H1 (cell line): ENCODE results near the gene TMEM50A. TPM values are rescaled to one million over a fixed set of nuclear protein-coding genes. Genes with fewer than 3 reads are reported as not detected.
"Not testable (repeated sequence)": the region's sequence is repeated elsewhere in the genome, so short reads cannot be mapped to it uniquely, and the experiment has no call there.

ENCODE experiments used
- CTCF ChIA-PET: fragments of 300-600 bp; sonication (Branson Sonifier 250); formaldehyde crosslinking; loops from one replicate; lab custom pipeline; 2021; ENCODE audit not compliant: partially characterized antibody; lab: Charles Lee
- POLR2A ChIA-PET: fragments of 300-600 bp; sonication (Branson Sonifier 250); formaldehyde crosslinking; loops from one replicate; lab custom pipeline; 2021; ENCODE audit warnings: inconsistent platforms; ENCODE audit not compliant: partially characterized antibody; lab: Charles Lee
- DNase-seq, 2 experiments: peaks; one replicate each; pipeline versions ENCODE4 v3.0.0 to v3.0.0-alpha.2; 2010 to 2022; ENCODE audit warnings: low spot score in 2 of 2, low read depth in 1 of 2, mixed read lengths in 1 of 2
- FAIRE-seq: peaks from 2 replicates; lab custom pipeline; 2011; peaks lifted over from hg19 to GRCh38; lab: Jason Lieb, UNC
- H2AFZ ChIP-seq: 2 replicates; pipeline ENCODE4 v1.8.1; 2012; ENCODE audit warnings: low read length, inconsistent platforms
- H2AK5ac ChIP-seq: 2 replicates; pipeline ENCODE4 v1.6.1; 2013; ENCODE audit warnings: low read depth, low read length
- H2BK120ac ChIP-seq: replicated peaks from 2 replicates; pipeline ENCODE3; 2013; ENCODE audit warnings: low read depth, low read length, inconsistent platforms
- H2BK12ac ChIP-seq: 2 replicates; pipeline ENCODE4 v1.6.1; 2013; ENCODE audit warnings: low read depth, low read length
- H2BK15ac ChIP-seq: 2 replicates; pipeline ENCODE4 v1.6.1; 2013; ENCODE audit warnings: low read length
- H2BK20ac ChIP-seq: 2 replicates; pipeline ENCODE4 v1.6.1; 2013; ENCODE audit warnings: low read length
- H2BK5ac ChIP-seq: 2 replicates; pipeline ENCODE4 v1.6.1; 2013; ENCODE audit warnings: low read depth, low read length
- H3K14ac ChIP-seq: 2 replicates; pipeline ENCODE4 v1.6.1; 2013; ENCODE audit warnings: inconsistent platforms; ENCODE audit not compliant: insufficient read length
- H3K18ac ChIP-seq: 2 replicates; pipeline ENCODE4 v1.6.1; 2013; ENCODE audit warnings: low read length; ENCODE audit errors: extremely low read depth
- H3K23ac ChIP-seq: 2 replicates; pipeline ENCODE4 v1.6.1; 2013; ENCODE audit warnings: inconsistent platforms; ENCODE audit not compliant: insufficient read length
- H3K23me2 ChIP-seq: 2 replicates; pipeline ENCODE4 v1.6.1; 2013; ENCODE audit warnings: low read depth, low read length
- H3K27ac ChIP-seq: 2 replicates; pipeline ENCODE4 v1.6.1; 2011; ENCODE audit warnings: low read depth, low read length, inconsistent platforms
- H3K27me3 ChIP-seq, 4 experiments: replicated peaks in 1 of 4; 1 replicate in 1 of 4; 2 replicates in 3 of 4; pipeline versions ENCODE4 v1.6.1 to v1.8.1; 2011 to 2013; ENCODE audit warnings: low read length in 3 of 4, mild to moderate bottlenecking in 3 of 4, inconsistent platforms in 2 of 4, mixed read lengths in 2 of 4, moderate library complexity in 1 of 4; ENCODE audit not compliant: control insufficient read depth in 3 of 4, insufficient read depth in 3 of 4; ENCODE audit errors: extremely low read depth in 1 of 4
- H3K36me3 ChIP-seq, 4 experiments: 2 replicates each; pipeline versions ENCODE4 v1.6.1 to v1.8.1; 2011 to 2013; ENCODE audit warnings: mild to moderate bottlenecking in 4 of 4, low read length in 3 of 4, moderate library complexity in 2 of 4, control low read depth in 1 of 4, inconsistent platforms in 1 of 4; ENCODE audit not compliant: insufficient read depth in 4 of 4, control insufficient read depth in 2 of 4
- H3K4ac ChIP-seq: replicated peaks from 2 replicates; pipeline ENCODE3; 2013; ENCODE audit warnings: low read length, low read depth, mixed read lengths, inconsistent platforms; ENCODE audit not compliant: insufficient read length
- H3K4me1 ChIP-seq, 4 experiments: replicated peaks in 1 of 4; 1 replicate in 1 of 4; 2 replicates in 3 of 4; pipeline versions ENCODE4 v1.6.1 to v1.8.1; 2011 to 2013; ENCODE audit warnings: low read length in 3 of 4, inconsistent platforms in 2 of 4, mixed read lengths in 1 of 4; ENCODE audit not compliant: insufficient read depth in 4 of 4, control insufficient read depth in 3 of 4
- H3K4me2 ChIP-seq, 2 experiments: 2 replicates each; pipeline versions ENCODE4 v1.6.1 to v1.8.1; 2011 to 2013; ENCODE audit warnings: low read depth in 2 of 2, low read length in 2 of 2, control low read depth in 1 of 2, inconsistent platforms in 1 of 2, mild to moderate bottlenecking in 1 of 2; ENCODE audit not compliant: insufficient read depth in 1 of 2
- H3K4me3 ChIP-seq, 4 experiments: fragments of 200-600, 300-600 bp in 1 of 4; sonication (generic), shearing (Covaris generic), sonication (Bioruptor Twin) in 1 of 4; 2 replicates each; pipeline versions ENCODE4 v1.5.1 to v1.8.1; 2011 to 2016; ENCODE audit warnings: low read length in 4 of 4, low read depth in 3 of 4, control low read depth in 2 of 4, inconsistent platforms in 2 of 4, mild to moderate bottlenecking in 2 of 4, mixed read lengths in 1 of 4, moderate library complexity in 1 of 4; ENCODE audit not compliant: insufficient read depth in 2 of 4; ENCODE audit errors: extremely low read depth in 1 of 4
- H3K56ac ChIP-seq: replicated peaks from 2 replicates; pipeline ENCODE3; 2013; ENCODE audit warnings: low read depth, mild to moderate bottlenecking, mixed read lengths, low read length, inconsistent platforms; ENCODE audit not compliant: insufficient read length
- H3K79me1 ChIP-seq: 2 replicates; pipeline ENCODE4 v1.6.1; 2013; ENCODE audit warnings: low read depth, low read length, control low read depth
- H3K79me2 ChIP-seq, 2 experiments: 2 replicates each; pipeline versions ENCODE4 v1.6.1 to v1.8.1; 2012 to 2013; ENCODE audit warnings: low read length in 2 of 2, mild to moderate bottlenecking in 2 of 2, inconsistent platforms in 1 of 2; ENCODE audit not compliant: insufficient read depth in 2 of 2, control insufficient read depth in 1 of 2
- H3K9ac ChIP-seq, 4 experiments: replicated peaks in 1 of 4; 1 replicate in 1 of 4; 2 replicates in 3 of 4; pipeline versions ENCODE4 v1.6.1 to v1.8.1; 2011 to 2013; ENCODE audit warnings: low read depth in 3 of 4, low read length in 3 of 4, control low read depth in 2 of 4, mild to moderate bottlenecking in 2 of 4, moderate library complexity in 2 of 4, inconsistent platforms in 1 of 4; ENCODE audit errors: extremely low read depth in 1 of 4
- H3K9me3 ChIP-seq, 2 experiments: 2 replicates each; pipeline versions ENCODE4 v1.6.1 to v1.8.1; 2012 to 2013; ENCODE audit warnings: mild to moderate bottlenecking in 2 of 2, moderate library complexity in 2 of 2, control low read depth in 1 of 2, inconsistent platforms in 1 of 2, low read depth in 1 of 2, low read length in 1 of 2, mixed read lengths in 1 of 2; ENCODE audit not compliant: insufficient read depth in 2 of 2
- H4K20me1 ChIP-seq, 2 experiments: replicated peaks in 1 of 2; 2 replicates each; pipeline versions ENCODE3 to v1.8.1; 2011 to 2013; ENCODE audit warnings: inconsistent platforms in 2 of 2, low read length in 2 of 2, mild to moderate bottlenecking in 1 of 2; ENCODE audit not compliant: insufficient read depth in 2 of 2, control insufficient read depth in 1 of 2
- H4K5ac ChIP-seq: 2 replicates; pipeline ENCODE4 v1.6.1; 2013; ENCODE audit warnings: low read length, low read depth, mixed read lengths, inconsistent platforms; ENCODE audit not compliant: insufficient read length
- H4K8ac ChIP-seq: 2 replicates; pipeline ENCODE4 v1.8.0; 2013; ENCODE audit warnings: mild to moderate bottlenecking, moderate library complexity, low read length, inconsistent platforms; ENCODE audit not compliant: insufficient read depth; ENCODE audit errors: extremely low read depth
- H4K91ac ChIP-seq: replicated peaks from 2 replicates; pipeline ENCODE3; 2013; ENCODE audit warnings: low read length, mixed read lengths, inconsistent platforms; ENCODE audit not compliant: insufficient read length
- WGBS, 2 experiments: shearing (Covaris generic) in 1 of 2; methylation state at CpG; one replicate each; pipeline versions ENCODE4 v1.1.6 to v1.1.7; 2013 to 2015; ENCODE audit warnings: low lambda C conversion rate in 2 of 2, mixed read lengths in 2 of 2, inconsistent platforms in 1 of 2, low coverage in 1 of 2, missing lambda C conversion rate in 1 of 2; ENCODE audit not compliant: insufficient replicate concordance in 2 of 2, insufficient coverage in 1 of 2, insufficient read length in 1 of 2; ENCODE audit errors: extremely low coverage in 1 of 2, missing lambda C conversion rate in 1 of 2; 5-methylcytosine and 5-hydroxymethylcytosine counted together
- polyA plus RNA-seq, 7 experiments: library from polyadenylated mRNA; depleted of rRNA in 3 of 7; stranded (reverse) in 5 of 7; unstranded in 2 of 7; fragments of >200 nt in 5 of 7; fragments of 200-250 nt in 2 of 7; gene quantifications; 1 replicate in 5 of 7; 2 replicates in 1 of 7; 4 replicates in 1 of 7; pipeline versions ENCODE4 v1.2.1 to v1.2.3, GENCODE V29; 2011 to 2013; ENCODE audit warnings: missing spikeins in 2 of 7, mixed read lengths in 2 of 7
- total RNA-seq: library from RNA; stranded (reverse); fragmentation: NEBNext Ultra II Directional; extraction: Animal tissue kit (Norgen Biotek cat#: 25700); gene quantifications from 2 replicates; pipeline ENCODE4 v1.2.1, GENCODE V29; 2021

The TMEM50A gene
- total and polyA plus RNA-seq, 2 of the 8 experiments (the other 6 are each of a cell fraction or from before 2014, with no cell fraction given): 98.6 to 111 TPM

GRCh38 chr1:25294889-25295826 is 43.0 kb upstream of the TMEM50A start:
- WGBS, 2 experiments: 83% methylated on average over 5 of the region's 14 CpGs; no CpG with 5 or more reads in 1 of the 2 experiments
- H3K4me3 ChIP-seq, POLR2A ChIA-PET, H2BK120ac ChIP-seq, H3K4me1 ChIP-seq, H2BK12ac ChIP-seq, H2AFZ ChIP-seq, DNase-seq, H4K91ac ChIP-seq, H2AK5ac ChIP-seq, H3K4me2 ChIP-seq, H3K9me3 ChIP-seq, H3K4ac ChIP-seq, H3K23me2 ChIP-seq, H3K9ac ChIP-seq, H3K56ac ChIP-seq, H3K27me3 ChIP-seq, H4K5ac ChIP-seq, H3K18ac ChIP-seq, H2BK15ac ChIP-seq, H2BK5ac ChIP-seq, H3K79me2 ChIP-seq, H4K20me1 ChIP-seq, H2BK20ac ChIP-seq, CTCF ChIA-PET, H3K36me3 ChIP-seq, H3K79me1 ChIP-seq, H4K8ac ChIP-seq, H3K23ac ChIP-seq, H3K27ac ChIP-seq, H3K14ac ChIP-seq: not testable (repeated sequence)
- FAIRE-seq: peak; percentile 76
